ENCODE data around the gene CYP4F8.
A peak's percentile ranks its signal among the peaks of the same experiment; 100 is the strongest.
"Not testable (repeated sequence)": the region's sequence is repeated elsewhere in the genome, so short reads cannot be mapped to it uniquely, and the experiment has no call there.

Gene CYP4F8, protein sequence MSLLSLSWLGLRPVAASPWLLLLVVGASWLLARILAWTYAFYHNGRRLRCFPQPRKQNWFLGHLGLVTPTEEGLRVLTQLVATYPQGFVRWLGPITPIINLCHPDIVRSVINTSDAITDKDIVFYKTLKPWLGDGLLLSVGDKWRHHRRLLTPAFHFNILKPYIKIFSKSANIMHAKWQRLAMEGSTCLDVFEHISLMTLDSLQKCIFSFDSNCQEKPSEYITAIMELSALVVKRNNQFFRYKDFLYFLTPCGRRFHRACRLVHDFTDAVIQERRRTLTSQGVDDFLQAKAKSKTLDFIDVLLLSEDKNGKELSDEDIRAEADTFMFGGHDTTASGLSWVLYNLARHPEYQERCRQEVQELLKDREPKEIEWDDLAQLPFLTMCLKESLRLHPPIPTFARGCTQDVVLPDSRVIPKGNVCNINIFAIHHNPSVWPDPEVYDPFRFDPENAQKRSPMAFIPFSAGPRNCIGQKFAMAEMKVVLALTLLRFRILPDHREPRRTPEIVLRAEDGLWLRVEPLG

DNA sequence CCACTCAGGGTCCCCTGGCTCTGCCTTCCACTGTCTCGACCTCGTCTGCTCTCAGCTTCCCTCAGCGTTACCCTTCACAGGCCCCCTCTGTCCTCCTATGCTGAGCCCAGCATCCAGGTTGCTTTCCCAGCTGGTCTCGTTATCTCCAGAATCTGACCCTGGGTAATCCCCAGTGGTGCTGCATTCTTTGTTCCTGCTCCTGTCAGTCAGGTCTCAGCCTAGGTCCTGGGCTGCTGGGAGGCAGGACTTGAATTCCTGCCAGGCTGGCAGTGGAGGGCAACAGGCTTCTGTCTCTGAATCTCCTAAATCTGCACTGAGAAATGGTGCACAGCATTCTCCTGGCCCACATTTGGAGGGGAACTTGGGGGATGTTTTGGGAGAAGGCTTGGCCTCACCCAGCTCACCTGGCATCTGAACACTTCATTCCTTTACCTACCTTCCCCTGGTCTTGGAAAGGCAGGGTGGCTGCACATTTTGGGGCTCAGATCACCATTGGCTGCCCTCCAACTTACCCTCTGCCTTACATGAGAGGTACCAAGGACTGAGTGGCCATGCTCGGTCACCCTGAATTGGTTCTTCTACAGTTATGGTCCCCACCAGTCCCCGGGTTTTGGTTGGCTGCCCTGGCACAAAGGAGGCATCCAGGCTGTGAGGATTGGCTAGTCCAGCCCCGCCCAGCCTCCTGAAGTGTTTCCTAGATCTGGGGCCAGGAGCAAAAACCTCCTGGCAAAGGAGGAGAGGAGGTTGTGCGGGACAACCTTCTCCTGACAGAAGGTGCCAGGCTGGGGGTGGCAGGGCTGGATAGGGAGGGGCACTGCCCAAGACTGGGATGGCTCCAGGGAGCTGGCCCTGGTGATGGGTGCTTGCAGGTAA is at the start of gene CYP4F8:
TSS of gene CYP4F8 (plus strand) at position 712 of the 873 bp plus-strand sequence. CDS start 399 bp downstream, outside the sequence.
- no peak for DNase-seq

DNA sequence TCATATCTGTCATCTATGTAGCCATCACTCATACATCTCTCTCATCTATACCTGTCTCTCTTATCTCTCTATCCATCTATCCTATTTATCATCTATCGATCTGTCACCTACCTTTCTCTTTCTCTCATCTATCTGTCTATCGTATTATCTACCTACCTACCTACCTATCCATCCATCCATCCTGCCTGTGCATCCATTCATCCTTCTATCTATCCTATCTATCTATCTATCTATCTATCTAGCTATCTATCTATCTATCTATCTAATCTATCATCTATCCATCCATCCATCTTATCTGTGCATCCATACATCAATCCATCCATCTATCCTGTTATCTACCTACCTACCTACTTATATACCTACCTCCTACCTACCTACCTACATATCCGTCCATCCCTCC is 44.6 kb upstream of the CYP4F8 start:
- DNase-seq = no peak

DNA sequence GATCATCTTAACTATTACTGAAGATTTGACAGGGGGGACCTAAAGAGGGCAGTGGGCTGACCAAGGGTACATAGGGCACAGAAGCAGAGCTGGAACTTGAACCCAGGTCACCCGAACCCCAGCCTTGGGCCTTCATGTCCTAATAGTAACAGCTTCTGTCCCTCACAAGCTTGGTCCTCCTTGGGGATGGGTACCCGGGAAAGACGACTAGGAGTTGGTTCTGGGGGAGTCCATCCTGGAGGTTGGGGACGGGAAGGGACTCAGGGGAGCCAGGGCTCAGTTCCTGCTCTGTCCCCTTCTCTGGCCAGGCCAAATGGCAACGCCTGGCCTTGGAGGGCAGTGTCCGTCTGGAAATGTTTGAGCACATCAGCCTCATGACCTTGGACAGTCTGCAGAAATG is 39.6 kb upstream of the CYP4F8 start:
- DNase-seq = no peak

DNA sequence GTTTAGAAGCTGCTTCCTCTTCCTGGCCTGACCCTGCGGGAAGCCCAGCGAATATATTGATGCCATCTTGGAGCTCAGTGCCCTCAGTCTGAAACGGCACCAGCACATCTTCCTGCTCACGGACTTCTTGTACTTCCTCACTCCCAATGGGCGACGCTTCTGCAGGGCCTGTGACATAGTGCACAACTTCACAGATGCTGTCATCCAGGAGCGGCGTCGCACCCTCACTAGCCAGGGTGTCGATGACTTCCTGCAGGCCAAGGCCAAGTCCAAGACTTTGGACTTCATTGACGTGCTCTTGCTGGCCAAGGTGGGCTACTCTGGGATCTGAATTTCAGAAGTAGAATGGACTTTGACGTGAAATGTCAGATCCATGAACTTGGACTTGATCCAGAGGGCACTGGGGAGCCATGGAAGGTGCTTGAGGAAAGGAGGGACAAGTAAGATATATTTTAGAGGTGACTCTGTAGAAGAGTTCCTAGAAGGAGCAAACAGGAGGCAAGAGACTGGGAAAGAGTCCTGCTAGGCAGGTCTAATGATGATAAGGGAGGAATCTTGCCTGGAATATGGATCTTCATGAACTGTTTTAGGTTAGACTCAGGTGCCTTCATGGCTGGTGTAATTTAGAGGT is 38.4 kb upstream of the CYP4F8 start:
- DNase-seq = no peak

DNA sequence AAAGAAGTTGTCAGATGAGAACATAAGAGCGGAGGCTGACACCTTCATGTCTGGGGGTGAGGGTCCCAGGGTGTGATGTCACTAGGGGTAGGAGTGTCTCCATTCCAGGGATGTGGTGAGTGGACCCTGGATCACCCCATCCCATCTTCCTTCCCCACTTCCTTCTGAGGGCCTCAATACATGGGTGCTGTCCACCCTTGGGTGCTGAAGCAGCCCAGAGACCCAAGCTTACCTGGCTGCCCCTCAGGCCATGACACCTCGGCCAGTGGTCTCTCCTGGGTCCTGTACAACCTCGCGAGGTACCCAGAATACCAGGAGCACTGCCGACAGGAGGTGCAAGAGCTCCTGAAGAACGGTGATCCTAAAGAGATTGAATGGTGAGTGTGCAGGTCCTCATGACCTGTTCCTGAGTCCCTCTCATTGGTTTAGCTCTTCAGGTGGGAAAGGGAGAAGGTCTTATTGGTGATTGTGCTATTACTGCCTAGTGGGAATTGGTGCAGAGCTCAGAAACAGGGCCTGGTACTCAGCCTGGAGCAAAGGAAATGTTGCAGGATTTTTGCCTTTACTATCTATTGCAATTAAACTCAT is 37.7 kb upstream of the CYP4F8 start:
- no peak for DNase-seq

DNA sequence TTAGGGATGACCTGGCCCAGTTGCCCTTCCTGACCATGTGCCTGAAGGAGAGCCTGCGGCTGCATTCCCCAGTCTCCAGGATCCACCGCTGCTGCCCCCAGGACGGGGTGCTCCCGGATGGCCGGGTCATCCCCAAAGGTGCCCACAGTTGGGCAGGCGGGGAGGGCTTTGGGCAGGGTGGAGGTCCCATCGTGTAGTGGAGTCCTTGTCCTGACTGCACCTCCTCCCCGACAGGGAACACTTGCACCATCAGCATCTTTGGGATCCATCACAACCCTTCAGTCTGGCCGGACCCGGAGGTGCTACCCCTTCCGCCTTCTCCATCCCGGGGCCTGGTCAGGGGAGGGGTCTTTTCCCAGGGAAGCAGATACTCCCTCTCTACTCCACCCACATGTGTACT is 31.7 kb upstream of the CYP4F8 start:
- no peak for DNase-seq

DNA sequence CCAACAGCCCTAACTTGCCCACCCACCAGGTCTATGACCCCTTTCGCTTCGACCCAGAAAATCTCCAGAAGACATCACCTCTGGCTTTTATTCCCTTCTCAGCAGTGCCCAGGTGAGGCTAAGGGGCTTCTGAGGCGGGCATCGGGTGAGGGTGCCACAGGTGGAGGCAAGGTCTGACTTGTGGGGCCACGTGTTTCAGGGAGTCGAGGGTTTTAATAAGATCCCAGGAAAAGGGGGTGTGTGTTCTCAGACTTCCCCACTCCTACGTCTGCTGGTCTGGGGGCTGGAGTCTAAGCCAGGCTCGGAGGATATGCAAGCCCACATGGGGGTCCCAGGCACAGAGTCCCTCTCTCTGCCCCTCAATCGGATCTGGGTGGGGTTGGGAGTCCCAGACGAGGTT is 30.9 kb upstream of the CYP4F8 start:
- DNase-seq = no peak

DNA sequence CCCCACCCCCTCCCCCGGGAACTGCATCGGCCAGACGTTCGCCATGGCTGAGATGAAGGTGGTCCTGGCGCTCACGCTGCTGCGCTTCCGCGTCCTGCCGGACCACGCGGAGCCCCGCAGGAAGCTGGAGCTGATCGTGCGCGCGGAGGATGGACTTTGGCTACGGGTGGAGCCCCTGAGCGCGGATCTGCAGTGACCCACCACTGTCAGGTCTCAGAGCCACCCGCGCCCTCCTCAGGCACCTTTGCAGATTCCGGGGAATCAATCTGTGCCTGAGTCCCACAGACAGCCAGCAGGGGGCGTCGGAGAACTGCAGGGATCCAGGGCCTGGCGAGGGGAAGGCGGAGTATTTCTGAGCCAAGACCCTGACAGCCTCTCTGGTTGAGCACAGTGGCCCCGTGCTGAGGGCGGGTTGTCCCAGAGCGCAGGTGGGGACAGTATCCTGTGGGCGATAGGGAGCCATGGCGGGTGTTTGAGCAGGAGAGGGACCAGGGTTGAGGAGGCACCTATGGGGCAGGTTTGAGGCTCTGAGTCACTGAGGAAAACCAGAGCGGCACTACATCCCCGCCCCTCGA is 30.4 kb upstream of the CYP4F8 start:
- DNase-seq = peak; percentile 75

DNA sequence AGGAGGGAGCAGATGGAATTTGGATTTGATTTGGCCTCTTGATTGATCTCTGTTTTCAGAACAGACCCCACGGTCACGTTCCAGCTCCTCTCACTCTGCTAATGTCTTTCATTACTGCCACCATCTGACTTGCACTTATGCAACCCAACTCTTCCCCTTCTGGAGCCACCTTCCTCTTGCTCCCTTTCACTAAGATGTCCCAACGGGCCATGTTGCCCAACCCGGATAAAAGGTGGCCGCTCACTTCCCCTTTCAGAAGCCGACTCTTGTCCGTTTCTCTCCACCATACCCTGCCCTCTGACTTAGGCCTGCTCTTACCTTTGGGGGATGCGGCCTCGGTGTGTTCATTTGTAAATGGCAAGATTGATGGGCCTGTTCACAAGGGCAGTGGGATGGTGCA is 27.4 kb upstream of the CYP4F8 start:
- no peak for DNase-seq

DNA sequence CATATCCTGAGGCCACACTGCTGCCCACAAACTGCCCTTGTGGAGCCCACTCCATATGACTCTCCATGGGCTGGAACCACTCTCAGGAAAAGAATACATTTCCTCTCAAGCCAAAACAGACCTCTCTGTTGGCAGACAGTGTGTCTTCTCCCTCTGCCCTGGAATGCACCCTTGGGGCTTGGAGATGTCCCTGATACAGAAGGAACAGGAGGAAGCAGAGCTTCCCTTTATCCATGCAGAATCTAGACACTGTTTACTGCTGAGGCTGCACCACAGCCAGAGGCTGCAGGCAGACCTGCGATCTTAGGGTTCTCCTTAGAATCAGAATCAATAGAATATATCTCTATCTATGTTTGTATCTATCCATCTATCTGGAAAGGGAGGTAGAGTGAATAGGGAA is 26.8 kb upstream of the CYP4F8 start:
- no peak for DNase-seq

DNA sequence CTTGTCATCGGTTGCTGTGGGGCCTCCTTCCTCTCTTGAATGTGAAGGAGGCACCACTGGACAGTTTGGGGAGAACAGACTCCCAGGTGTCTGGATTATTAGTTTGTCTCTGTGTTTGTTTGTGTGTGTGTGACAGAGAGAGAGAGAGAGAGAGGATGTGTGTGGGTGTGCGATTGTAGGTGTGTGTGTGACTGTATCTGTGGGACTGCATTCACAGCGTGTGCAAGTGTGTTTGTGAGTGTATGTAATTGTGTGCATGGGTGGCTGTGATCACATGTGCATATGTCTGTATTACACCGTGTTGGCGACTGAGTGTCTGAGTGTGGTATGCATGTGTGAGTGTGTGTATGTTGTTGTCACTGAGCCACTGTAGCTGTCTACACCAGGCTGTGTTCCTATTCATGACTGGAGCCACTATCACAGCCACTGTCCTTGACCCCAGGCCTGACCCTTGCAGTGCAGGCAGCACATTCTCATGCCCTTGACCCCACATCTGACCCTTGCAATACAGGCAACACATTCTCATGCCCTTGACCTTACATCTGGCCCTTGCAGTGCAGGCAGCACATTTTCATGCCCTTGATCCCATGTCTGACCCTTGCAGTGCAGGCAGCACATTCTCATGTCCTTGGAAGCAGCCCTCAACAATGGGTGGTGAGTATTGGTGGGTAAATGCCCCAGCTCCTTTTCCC is 25.1 kb upstream of the CYP4F8 start:
- DNase-seq = no peak

DNA sequence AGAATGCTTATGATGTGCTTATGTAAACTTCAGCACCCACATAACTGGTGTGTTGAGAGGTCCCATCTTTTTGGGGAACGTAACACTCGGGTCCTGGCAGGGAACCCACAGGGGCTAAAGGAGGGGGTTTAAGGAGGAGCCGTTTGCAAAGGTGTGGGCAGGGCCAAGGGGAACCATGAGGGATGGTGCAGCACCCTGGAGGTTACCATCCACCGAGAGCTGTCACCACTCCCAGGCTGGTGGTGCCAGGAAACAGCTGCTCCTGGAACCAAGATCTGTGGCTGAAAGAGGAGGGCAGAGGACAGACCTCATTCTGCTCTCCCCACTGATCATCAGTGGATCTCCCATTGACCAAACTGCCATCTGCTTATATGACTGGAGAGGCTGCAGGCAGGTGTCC is 23.2 kb upstream of the CYP4F8 start:
- no peak for DNase-seq

DNA sequence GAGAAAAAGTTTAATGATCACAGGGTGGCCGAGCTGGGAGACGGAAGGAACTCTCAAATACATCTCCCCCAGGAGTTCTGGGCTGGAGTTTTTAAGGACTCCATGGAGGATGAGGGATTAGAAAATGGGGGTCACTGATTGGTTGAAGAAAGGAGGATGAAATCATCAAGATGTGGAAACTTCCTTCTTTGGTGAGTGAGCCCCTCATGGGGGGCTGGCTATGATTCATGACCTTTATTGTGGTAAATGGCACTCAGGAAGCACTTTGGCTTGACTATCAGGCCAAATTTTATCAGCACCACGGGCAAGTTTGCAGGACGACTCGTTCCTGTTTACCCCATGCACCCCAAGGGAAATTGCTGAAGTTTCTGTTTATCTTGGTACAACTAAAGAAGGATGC is 22.5 kb upstream of the CYP4F8 start:
- not testable (repeated sequence) for DNase-seq

DNA sequence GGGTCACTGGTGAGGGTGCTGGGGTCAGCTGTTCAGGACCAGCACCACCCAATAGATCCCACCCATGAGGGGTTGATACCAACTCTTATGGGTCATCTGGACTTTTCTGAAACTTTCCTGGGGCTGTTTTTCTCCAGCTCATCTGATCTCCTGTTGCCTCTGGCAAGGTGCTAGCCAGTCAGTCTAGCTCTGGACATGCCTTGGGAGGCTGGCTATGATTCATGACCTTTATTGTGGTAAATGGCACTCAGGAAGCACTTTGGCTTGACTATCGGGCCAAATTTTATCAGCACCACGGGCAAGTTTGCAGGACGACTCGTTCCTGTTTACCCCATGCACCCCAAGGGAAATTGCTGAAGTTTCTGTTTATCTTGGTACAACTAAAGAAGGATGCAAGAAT is 21.3 kb upstream of the CYP4F8 start:
- not testable (repeated sequence) for DNase-seq

DNA sequence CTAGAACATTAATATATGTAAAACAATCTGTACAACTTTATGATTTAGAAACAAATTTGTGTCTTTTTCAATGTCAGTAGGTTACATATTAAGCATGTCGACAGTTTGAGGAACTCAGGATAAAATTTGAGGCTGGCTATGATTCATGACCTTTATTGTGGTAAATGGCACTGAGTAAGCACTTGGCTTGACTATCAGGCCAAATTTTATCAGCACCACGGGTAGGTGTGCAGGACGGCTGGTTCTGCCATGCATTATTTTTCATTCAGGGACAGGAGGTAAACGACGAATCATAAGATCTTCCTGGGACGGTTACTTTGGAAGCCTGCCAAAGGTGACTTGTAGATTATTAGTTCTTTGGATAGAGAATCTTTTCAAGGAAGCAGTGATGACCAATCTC is 19.9 kb upstream of the CYP4F8 start:
- DNase-seq = no peak

DNA sequence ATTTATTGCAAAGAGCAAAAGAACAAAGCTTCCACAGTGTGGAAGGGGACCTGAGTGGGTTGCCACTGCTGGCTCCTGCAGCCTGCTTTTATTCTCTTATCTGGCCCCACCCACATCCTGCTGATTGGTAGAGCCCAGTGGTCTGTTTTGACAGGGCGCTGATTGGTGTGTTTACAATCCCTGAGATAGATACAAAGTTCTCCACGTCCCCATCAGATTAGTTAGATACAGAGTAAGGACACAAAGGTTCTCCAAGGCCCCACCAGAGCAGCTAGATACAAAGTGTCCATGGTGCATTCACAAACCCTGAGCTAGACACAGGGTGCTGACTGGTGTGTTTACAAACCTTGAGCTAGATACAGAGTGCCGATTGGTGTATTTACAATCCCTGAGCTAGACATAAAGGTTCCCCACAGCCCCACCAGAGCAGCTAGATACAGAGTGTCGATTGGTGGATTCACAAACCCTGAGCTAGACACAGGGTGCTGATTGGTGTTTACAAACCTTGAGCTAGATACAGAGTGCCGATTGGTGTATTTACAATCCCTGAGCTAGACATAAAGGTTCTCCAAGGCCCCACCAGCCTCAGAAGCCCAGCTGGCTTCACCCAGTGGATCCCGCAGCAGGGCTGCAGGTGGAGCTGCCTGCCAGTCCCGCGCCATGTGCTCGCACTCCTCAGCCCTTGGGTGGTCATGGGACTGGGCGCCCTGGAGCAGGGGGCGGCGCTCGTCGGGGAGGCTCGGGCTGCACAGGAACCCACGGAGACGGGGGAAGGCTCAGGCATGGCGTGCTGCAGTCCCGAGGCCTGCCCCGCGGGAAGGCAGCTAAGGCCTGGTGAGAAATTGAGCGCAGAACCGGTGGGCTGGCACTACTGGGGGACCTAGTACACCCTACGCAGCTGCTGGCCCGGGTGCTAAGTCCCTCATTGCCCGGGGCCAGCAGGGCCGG is 6.8 kb upstream of the CYP4F8 start:
- not testable (repeated sequence) for DNase-seq

DNA sequence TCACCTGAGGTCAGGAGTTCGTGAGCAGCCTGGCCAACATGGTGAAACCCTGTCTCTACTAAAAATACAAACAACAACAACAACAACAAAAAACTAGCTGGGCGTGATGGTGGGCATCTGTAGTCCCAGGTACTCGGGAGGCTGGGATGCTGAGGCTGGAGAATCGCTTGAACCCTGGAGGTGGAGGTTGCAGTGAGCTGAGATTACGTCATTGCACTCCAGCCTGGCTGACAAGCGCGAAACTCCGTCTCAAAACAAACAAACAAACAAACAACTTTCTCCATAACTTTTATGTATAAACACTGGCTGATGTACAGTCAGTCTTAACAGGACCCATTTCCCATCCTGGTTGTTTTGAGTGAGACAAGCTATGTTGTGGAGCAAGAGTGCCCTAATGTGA is 5.8 kb upstream of the CYP4F8 start:
- DNase-seq = no peak

DNA sequence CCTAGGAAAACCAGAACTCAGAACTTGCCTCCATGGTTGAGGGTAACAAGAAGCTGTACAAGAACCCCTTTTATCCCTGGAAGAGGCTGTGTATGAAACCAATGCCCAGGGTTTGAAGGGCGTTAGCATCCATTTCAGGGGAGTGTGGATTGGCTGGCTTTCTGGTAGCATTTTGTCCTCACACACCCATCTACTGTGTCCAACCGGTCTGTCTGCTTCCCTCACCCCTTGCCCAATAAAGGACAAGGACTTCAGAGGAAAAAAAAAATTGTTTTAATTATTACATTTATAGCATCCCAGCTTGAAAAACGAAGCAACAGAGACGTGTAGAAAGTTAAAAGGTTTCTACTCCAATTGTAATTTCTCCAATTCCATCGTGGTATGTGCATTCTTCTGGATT is 2.7 kb upstream of the CYP4F8 start:
- DNase-seq = no peak

DNA sequence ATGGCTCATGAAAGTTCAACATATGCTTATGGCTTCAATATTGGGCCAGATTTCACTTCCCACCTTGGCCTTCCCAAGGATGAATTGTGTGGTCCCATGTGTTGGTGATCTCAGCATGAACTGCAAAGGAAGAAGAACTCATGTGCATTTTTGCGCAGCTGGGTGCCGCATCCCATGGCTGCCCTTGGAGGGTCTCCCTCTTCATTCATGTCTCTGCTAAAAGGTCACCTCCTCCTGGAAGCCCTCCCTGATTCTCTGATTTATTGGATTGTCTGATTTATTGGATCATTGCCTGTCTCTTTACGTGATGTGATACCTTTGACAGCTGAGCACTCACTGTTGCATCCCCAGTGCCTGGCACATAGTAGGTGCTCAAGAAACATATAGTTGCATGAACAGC is 1.7 kb upstream of the CYP4F8 start:
- DNase-seq = no peak

DNA sequence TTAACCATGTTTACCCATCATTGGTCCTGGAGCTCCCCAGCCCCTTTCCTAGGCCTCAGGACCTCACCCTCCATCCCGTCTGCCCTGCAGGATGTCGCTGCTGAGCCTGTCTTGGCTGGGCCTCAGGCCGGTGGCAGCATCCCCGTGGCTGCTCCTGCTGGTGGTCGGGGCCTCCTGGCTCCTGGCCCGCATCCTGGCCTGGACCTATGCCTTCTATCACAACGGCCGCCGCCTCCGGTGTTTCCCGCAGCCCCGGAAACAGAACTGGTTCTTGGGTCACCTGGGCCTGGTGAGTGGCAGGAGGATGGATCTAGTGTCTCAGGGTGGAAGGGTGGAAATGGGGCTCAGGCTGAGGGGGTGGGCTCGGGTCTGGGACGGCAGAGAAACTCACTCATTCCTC is 508 bp downstream of the CYP4F8 start:
- no peak for DNase-seq

DNA sequence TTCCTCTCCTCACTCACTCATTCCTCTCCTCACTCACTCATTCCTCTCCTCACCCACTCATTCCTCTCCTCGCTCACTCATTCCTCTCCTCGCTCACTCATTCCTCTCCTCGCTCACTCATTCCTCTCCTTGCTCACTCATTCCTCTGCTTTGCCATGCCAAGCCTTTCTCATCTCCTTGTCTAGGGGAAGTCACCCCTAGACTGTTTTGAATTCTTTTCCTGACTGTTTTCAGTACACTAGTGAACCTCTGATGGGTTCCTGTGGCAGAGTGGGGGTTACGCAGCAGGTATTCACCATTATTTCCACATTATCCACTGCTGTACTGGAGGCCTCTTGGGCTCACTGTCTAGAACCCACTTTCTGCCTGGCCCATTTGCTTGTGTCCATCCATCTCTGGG is 1.2 kb downstream of the CYP4F8 start:
- DNase-seq = no peak

Measured in left hindlimb (tissue), 1 donor.